K562 (cell line): ENCODE results near the gene ASCC3. TPM values are rescaled to one million over a fixed set of nuclear protein-coding genes. Genes with fewer than 3 reads are reported as not detected.

ENCODE experiments used
- FOXA1 ChIP-seq: fragments of 450-650 bp; IDR thresholded peaks from 2 replicates; pipeline ENCODE4 v1.6.1; 2016; ENCODE audit warnings: mild to moderate bottlenecking, borderline replicate concordance
- HDAC1 ChIP-seq, 2 experiments: fragments of 450-650 bp; IDR thresholded peaks; 2 replicates each; pipeline ENCODE4 v1.6.1; 2016 to 2017; ENCODE audit warnings: inconsistent platforms in 1 of 2, mild to moderate bottlenecking in 1 of 2, moderate library complexity in 1 of 2
- HNRNPK ChIP-seq: fragments of 200-400 bp; formaldehyde crosslinking; IDR thresholded peaks from one replicate; pipeline ENCODE4 v1.6.1; 2018; ENCODE audit warnings: mild to moderate bottlenecking, low read depth, low read length; ENCODE audit not compliant: poor library complexity, severe bottlenecking
- ILK ChIP-seq: fragments of 450-650 bp; IDR thresholded peaks from 2 replicates; pipeline ENCODE4 v1.6.1; 2016; ENCODE audit warnings: missing genetic modification characterization, low read depth, mild to moderate bottlenecking, missing compliant biosample characterization, moderate library complexity, borderline replicate concordance
- KDM5B ChIP-seq: fragments of 200-600 bp; sonication (generic); IDR thresholded peaks from 2 replicates; pipeline ENCODE4 v1.6.1; 2012; ENCODE audit warnings: low read depth, mild to moderate bottlenecking, moderate library complexity, low read length, control low read depth, inconsistent platforms; ENCODE audit not compliant: insufficient replicate concordance
- MNT ChIP-seq, 2 experiments: fragments of 450-650 bp; conservative IDR thresholded peaks; 2 replicates each; pipeline ENCODE4 v1.6.1; 2017; ENCODE audit warnings: mild to moderate bottlenecking in 2 of 2, moderate library complexity in 2 of 2
- NBN ChIP-seq: fragments of 450-650 bp; IDR thresholded peaks from 2 replicates; pipeline ENCODE4 v1.6.1; 2016; ENCODE audit warnings: low read depth, mild to moderate bottlenecking
- NFRKB ChIP-seq: fragments of 450-650 bp; IDR thresholded peaks from 2 replicates; pipeline ENCODE4 v1.6.1; 2016; ENCODE audit warnings: low read depth
- NR3C1 ChIP-seq: sonication (generic); formaldehyde crosslinking; IDR thresholded peaks from 2 replicates; pipeline ENCODE4 v1.8.1; 2022; ENCODE audit warnings: missing genetic modification reagents
- PHF20 ChIP-seq: fragments of 450-650 bp; IDR thresholded peaks from 2 replicates; pipeline ENCODE4 v1.6.1; 2018; ENCODE audit not compliant: partially characterized antibody
- POLR2AphosphoS2 ChIP-seq: IDR thresholded peaks from 2 replicates; pipeline ENCODE4 v1.6.1; 2012; ENCODE audit warnings: low read length, improper control_type of control experiment
- PREB ChIP-seq: sonication (generic); formaldehyde crosslinking; IDR thresholded peaks from 2 replicates; pipeline ENCODE4 v1.8.1; 2023; ENCODE audit warnings: mild to moderate bottlenecking, missing genetic modification reagents
- RBM22 ChIP-seq: fragments of 200-400 bp; formaldehyde crosslinking; IDR thresholded peaks from 2 replicates; pipeline ENCODE4 v1.6.1; 2018; ENCODE audit warnings: low read length, low read depth; ENCODE audit not compliant: poor library complexity, severe bottlenecking
- SMAD3 ChIP-seq: fragments of 450-650 bp; formaldehyde crosslinking; conservative IDR thresholded peaks from 2 replicates; pipeline ENCODE4 v1.4.0; 2020; ENCODE audit warnings: mild to moderate bottlenecking
- SRSF3 ChIP-seq: fragments of 200-400 bp; formaldehyde crosslinking; IDR thresholded peaks from 2 replicates; pipeline ENCODE4 v1.6.1; 2016; ENCODE audit warnings: mild to moderate bottlenecking, low read length, moderate library complexity; ENCODE audit not compliant: insufficient read depth
- STAT5A ChIP-seq: IDR thresholded peaks from 2 replicates; pipeline ENCODE4 v1.6.1; 2012; ENCODE audit warnings: low read length, inconsistent platforms, borderline replicate concordance
- TAF1 ChIP-seq: IDR thresholded peaks from 2 replicates; pipeline ENCODE4 v1.6.1; 2011; ENCODE audit warnings: mild to moderate bottlenecking, low read length, moderate library complexity; ENCODE audit not compliant: insufficient read depth, control insufficient read depth, severe bottlenecking; ENCODE audit errors: extremely low read depth
- TBL1XR1 ChIP-seq, 2 experiments: IDR thresholded peaks; 2 replicates each; pipeline ENCODE4 v1.6.1; 2012; ENCODE audit warnings: improper control_type of control experiment in 2 of 2, low read length in 2 of 2, mild to moderate bottlenecking in 1 of 2
- THRA ChIP-seq: fragments of 450-650 bp; IDR thresholded peaks from 2 replicates; pipeline ENCODE4 v1.6.1; 2017; ENCODE audit warnings: mild to moderate bottlenecking, moderate library complexity
- WHSC1 ChIP-seq: IDR thresholded peaks from one replicate; pipeline ENCODE4 v1.6.1; 2012; ENCODE audit warnings: low read length, control low read depth, inconsistent platforms
- ZZZ3 ChIP-seq: fragments of 450-650 bp; IDR thresholded peaks from 2 replicates; pipeline ENCODE4 v1.6.1; 2016; ENCODE audit warnings: antibody characterized with exemption, mild to moderate bottlenecking, moderate library complexity
- polyA plus RNA-seq, 8 experiments: library from polyadenylated mRNA; depleted of rRNA in 4 of 8; stranded (reverse) in 5 of 8; unstranded in 3 of 8; fragments of >200 nt; fragmentation: Nextera tagmentation in 2 of 8; fragmentation: Illumina TruSeq in 1 of 8; extraction: Ambion mirVana in 2 of 8; extraction: Trizol in 1 of 8; gene quantifications; 2 replicates each; pipeline versions ENCODE4 v1.2.1 to v1.2.3, GENCODE V29; 2011 to 2014; ENCODE audit warnings: inconsistent platforms in 1 of 8, missing spikeins in 1 of 8
- total RNA-seq, 7 experiments: library from RNA; depleted of rRNA in 6 of 7; stranded (reverse); fragments of >200 nt in 6 of 7; fragmentation: Illumina TruSeq in 2 of 7; extraction: Trizol in 2 of 7; gene quantifications; 2 replicates each; pipeline versions ENCODE4 v1.2.1 to v1.2.3, GENCODE V29; 2011 to 2021; ENCODE audit warnings: low replicate concordance in 1 of 7

The ASCC3 gene
- total and polyA plus RNA-seq, 9 of the 15 experiments (the other 6 are each of a cell fraction or from before 2014, with no cell fraction given): 16.1 to 56.1 (median 33.9) TPM

GRCh38 chr6:100880853-100881706, at the start of gene ASCC3 (continued):
- TF ChIP-seq TBL1XR1 (IDR thresholded peaks at IDR 0.05; ENCODE audit: low read length in 2 of 2): 0 out of 4 replicates have a peak, but pooled peaks of 1 of the 2 experiments have one; percentile 16
- 0 out of 2 replicates have a peak, but pooled peaks have one; percentile 21 for TF ChIP-seq NFRKB
- no peak for TF ChIP-seq HNRNPK
- no peak for TF ChIP-seq ZZZ3
- TF ChIP-seq SMAD3 (CRISPR knock-in tag): no peak
- TF ChIP-seq HDAC1 (IDR thresholded peaks at IDR 0.05): peak in 1 of 2 experiments; percentile 96; a peak in 2 of 4 replicates
- TF ChIP-seq POLR2AphosphoS2: no peak
- peak; percentile 79 for TF ChIP-seq PHF20
- TF ChIP-seq TAF1: peak; percentile 85
- TF ChIP-seq PREB (CRISPR knock-in tag): no peak
- TF ChIP-seq RBM22: peak; percentile 42
- TF ChIP-seq MNT (conservative IDR thresholded peaks at IDR 0.05): peak; percentile 82 to 91
- TF ChIP-seq KDM5B: peak; percentile 86
- no peak for TF ChIP-seq STAT5A
- no peak for TF ChIP-seq THRA
- no peak for TF ChIP-seq WHSC1
- no peak for TF ChIP-seq FOXA1
- no peak for TF ChIP-seq SRSF3
- no peak for TF ChIP-seq NBN
- no peak for TF ChIP-seq ILK (tag)
- 0 out of 2 replicates have a peak, but pooled peaks have one; percentile 36 for TF ChIP-seq NR3C1
